Vagina (tissue), 2 donors: Measurements from ENCODE around the gene CAPN15.

Source experiments
- CTCF ChIP-seq, 3 experiments: fragments of 450-650 bp in 2 of 3; fragments of 200-600 bp in 1 of 3; sonication (generic) in 1 of 3; IDR thresholded peaks; one replicate each; pipeline ENCODE4 v1.5.1; 2017 to 2019; ENCODE audit warnings: antibody characterized with exemption in 3 of 3, mild to moderate bottlenecking in 2 of 3, moderate library complexity in 2 of 3
- POLR2A ChIP-seq, 2 donors: fragments of 450-650 bp; IDR thresholded peaks; one replicate each; pipeline ENCODE4 v1.6.1; 2017; ENCODE audit warnings: antibody characterized with exemption in 2 of 2, mild to moderate bottlenecking in 2 of 2, moderate library complexity in 2 of 2
- POLR2AphosphoS5 ChIP-seq, 2 donors: sonication (generic); formaldehyde crosslinking; IDR thresholded peaks; one replicate each; pipeline ENCODE4 v1.9.0; 2017; ENCODE audit warnings: antibody characterized with exemption in 2 of 2, mild to moderate bottlenecking in 2 of 2, low read depth in 1 of 2; ENCODE audit not compliant: insufficient read depth in 1 of 2

GRCh38 chr16:549544-550263 is 22.2 kb downstream of the CAPN15 start:
- TF ChIP-seq CTCF (IDR thresholded peaks at IDR 0.05) (no peak), POLR2A (IDR thresholded peaks at IDR 0.05) (no peak), POLR2AphosphoS5 (IDR thresholded peaks at IDR 0.05; ENCODE audit: insufficient read depth in 1 of 2, low read depth in 1 of 2) (no peak)
